Mammary epithelial cell (primary cell): ENCODE data around the gene ILF3.

ENCODE experiments used
- CTCF ChIP-seq, 2 donors: IDR thresholded peaks in 1 of 2; conservative IDR thresholded peaks in 1 of 2; 2 replicates each; pipeline ENCODE4 v1.5.1; 2011 to 2012; ENCODE audit warnings: inconsistent platforms in 2 of 2, low read length in 2 of 2, mild to moderate bottlenecking in 2 of 2, control low read depth in 1 of 2, low read depth in 1 of 2; ENCODE audit not compliant: insufficient read depth in 1 of 2; ENCODE audit errors: extremely low read depth in 1 of 2
- EZH2 ChIP-seq: IDR thresholded peaks from 2 replicates; pipeline ENCODE4 v1.6.1; 2012; ENCODE audit warnings: low read length, inconsistent platforms, borderline replicate concordance

- TF ChIP-seq CTCF (conservative IDR thresholded peaks at IDR 0.05 in 1 of 2, IDR thresholded peaks at IDR 0.05 in 1 of 2; ENCODE audit: extremely low read depth in 1 of 2, insufficient read depth in 1 of 2, low read depth in 1 of 2, low read length in 2 of 2) = peak; percentile 49 to 64
- no peak for TF ChIP-seq EZH2
Measured at GRCh38 chr19:10699650-10700335, 45.6 kb downstream of the ILF3 start.
